Peyer's patch (tissue), 4 donors: Measurements from ENCODE around the gene TTC39C. TPM values are rescaled to one million over a fixed set of nuclear protein-coding genes. Genes with fewer than 3 reads are reported as not detected.

Source experiments
- DNase-seq, 3 donors: peaks; one replicate each; pipeline ENCODE4 v3.0.0-alpha.2; 2017 to 2019
- H3K27ac ChIP-seq, 4 donors: fragments of 200-600 bp; sonication (generic); one replicate each; pipeline ENCODE4 v1.5.1; 2016 to 2019
- H3K27me3 ChIP-seq, 2 donors: fragments of 200-600 bp; sonication (generic); one replicate each; pipeline ENCODE4 v1.5.1; 2019
- H3K36me3 ChIP-seq, 3 donors: fragments of 200-600 bp; sonication (generic); one replicate each; pipeline ENCODE4 v1.5.1; 2016 to 2019
- H3K4me1 ChIP-seq, 4 donors: fragments of 200-600 bp; sonication (generic); one replicate each; pipeline ENCODE4 v1.5.1; 2016 to 2019
- H3K4me3 ChIP-seq, 4 donors: fragments of 200-600 bp; sonication (generic); 1 replicate in 3 of 4; 2 replicates in 1 of 4; pipeline ENCODE4 v1.5.1; 2016 to 2019; ENCODE audit warnings: mild to moderate bottlenecking in 1 of 4
- H3K9me3 ChIP-seq, 4 donors: fragments of 200-600 bp; sonication (generic); one replicate each; pipeline ENCODE4 v1.5.1; 2016 to 2019; ENCODE audit warnings: mild to moderate bottlenecking in 1 of 4
- CTCF ChIP-seq, 6 experiments: fragments of 450-650 bp in 4 of 6; fragments of 200-600 bp in 2 of 6; sonication (generic) in 1 of 6; IDR thresholded peaks; one replicate each; pipeline ENCODE4 v1.5.1; 2017 to 2019; ENCODE audit warnings: antibody characterized with exemption in 6 of 6, mild to moderate bottlenecking in 3 of 6, moderate library complexity in 1 of 6
- POLR2A ChIP-seq, 2 donors: fragments of 450-650 bp; IDR thresholded peaks; one replicate each; pipeline ENCODE4 v1.5.1; 2017; ENCODE audit warnings: antibody characterized with exemption in 2 of 2, mild to moderate bottlenecking in 2 of 2, moderate library complexity in 2 of 2
- total RNA-seq, 4 donors: library from RNA; depleted of rRNA; stranded (reverse); fragments of >200 nt; gene quantifications; one replicate each; pipeline ENCODE4 v1.1.0, GENCODE V29; 2016

The TTC39C gene
- total RNA-seq, 4 donors from 2014 or later = 11.0 to 32.2 (median 14.2) TPM

- Histone ChIP-seq H3K36me3 (no peaks in the 10 kb centered on the region), H3K9me3 (peaks cover 0 to 5% (median 0%) of the 10 kb centered on the region in 4 donors), H3K4me3 (no peak overlapping the region), H3K27ac (no peak overlapping the region), H3K27me3 (no peaks in the 10 kb centered on the region), H3K4me1 (no peaks in the 10 kb centered on the region)
- no peak for DNase-seq
- no peak for TF ChIP-seq CTCF (IDR thresholded peaks at IDR 0.05)
- TF ChIP-seq POLR2A (IDR thresholded peaks at IDR 0.05) = no peak
These were observed 81.4 kb downstream of the TTC39C start for GRCh38 chr18:24095976-24096375.

- no peak for DNase-seq
- Histone ChIP-seq H3K36me3 (no peaks in the 10 kb centered on the region), H3K4me1 (no peaks in the 10 kb centered on the region), H3K9me3 (peaks cover 0 to 3% (median 0%) of the 10 kb centered on the region in 4 donors), H3K4me3 (no peak overlapping the region), H3K27me3 (no peaks in the 10 kb centered on the region), H3K27ac (no peak overlapping the region)
- TF ChIP-seq CTCF (IDR thresholded peaks at IDR 0.05) = no peak
These were observed 88.9 kb downstream of the TTC39C start for GRCh38 chr18:24103320-24104021.

- Histone ChIP-seq H3K27me3 (no peaks in the 10 kb centered on the region), H3K27ac (no peak overlapping the region), H3K4me1 (no peaks in the 10 kb centered on the region), H3K36me3 (no peaks in the 10 kb centered on the region), H3K4me3 (no peak overlapping the region), H3K9me3 (peaks cover 0 to 4% (median 0%) of the 10 kb centered on the region in 4 donors)
- no peak for DNase-seq
- TF ChIP-seq POLR2A (IDR thresholded peaks at IDR 0.05) (no peak), CTCF (IDR thresholded peaks at IDR 0.05) (no peak)
These were observed 89.9 kb downstream of the TTC39C start for GRCh38 chr18:24104486-24104885.

GRCh38 chr18:24108641-24109040, 94.1 kb downstream of the TTC39C start:
- peaks cover 0 to 4% (median 0%) of the 10 kb centered on the region in 4 donors for H3K9me3 ChIP-seq
- DNase-seq = no peak
- no peaks in the 10 kb centered on the region for H3K36me3 ChIP-seq
- H3K27me3 ChIP-seq = no peaks in the 10 kb centered on the region
- no peak for TF ChIP-seq CTCF (IDR thresholded peaks at IDR 0.05)
- no peak for TF ChIP-seq POLR2A (IDR thresholded peaks at IDR 0.05)
- no peaks in the 10 kb centered on the region for H3K4me1 ChIP-seq
- H3K27ac ChIP-seq = no peak overlapping the region
- no peak overlapping the region for H3K4me3 ChIP-seq

DNA sequence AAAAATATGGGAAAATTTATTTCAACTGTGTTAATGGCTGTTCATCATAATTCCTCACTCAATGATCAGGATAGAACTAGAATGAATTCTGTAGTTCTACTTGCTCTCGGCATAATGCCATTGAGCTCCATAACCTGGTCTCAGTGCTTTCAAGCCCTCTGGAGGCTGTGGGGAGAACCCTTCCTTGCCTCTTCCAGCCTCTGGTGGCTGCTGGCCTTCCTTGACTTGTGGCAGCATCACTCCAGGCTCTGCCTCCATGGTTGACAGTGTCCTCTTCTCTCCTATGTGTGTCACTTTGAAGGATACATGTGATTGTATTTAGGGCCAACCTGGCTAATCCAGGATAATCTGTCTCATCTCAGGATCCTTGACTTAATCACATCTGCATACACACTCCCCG, 97.4 kb downstream of the TTC39C start:
- Histone ChIP-seq H3K36me3 (peaks cover 0 to 4% (median 0%) of the 10 kb centered on the region in 3 donors), H3K27ac (no peak overlapping the region), H3K27me3 (no peaks in the 10 kb centered on the region), H3K4me1 (no peaks in the 10 kb centered on the region), H3K4me3 (no peak overlapping the region), H3K9me3 (peaks cover 0 to 4% (median 0%) of the 10 kb centered on the region in 4 donors)
- no peak for DNase-seq
- TF ChIP-seq POLR2A (IDR thresholded peaks at IDR 0.05) = no peak

DNA sequence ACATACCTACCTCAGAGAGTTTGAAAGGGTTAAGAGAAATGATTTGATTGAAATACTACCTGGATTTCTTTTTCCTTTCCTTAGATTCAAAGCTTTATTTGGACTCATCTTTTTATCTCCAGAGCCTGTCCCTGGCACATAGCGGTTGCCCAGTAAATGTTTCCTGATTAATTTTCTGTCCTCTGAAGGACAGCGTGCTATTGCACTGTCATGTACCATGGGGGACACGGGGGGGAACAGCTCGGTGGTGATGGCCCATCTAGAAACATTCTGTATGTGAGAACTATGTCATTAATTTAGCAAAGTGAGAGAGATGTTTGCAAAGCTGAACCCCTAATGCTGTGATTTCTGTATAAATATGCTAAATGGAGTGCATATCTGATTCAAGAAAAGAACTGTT, 97.9 kb downstream of the TTC39C start:
- H3K27ac ChIP-seq = no peak overlapping the region
- H3K36me3 ChIP-seq = peaks cover 0 to 4% (median 0%) of the 10 kb centered on the region in 3 donors
- H3K4me3 ChIP-seq = no peak overlapping the region
- peaks cover 0 to 4% (median 0%) of the 10 kb centered on the region in 4 donors for H3K9me3 ChIP-seq
- no peaks in the 10 kb centered on the region for H3K4me1 ChIP-seq
- DNase-seq = no peak
- TF ChIP-seq CTCF (IDR thresholded peaks at IDR 0.05) = no peak
- no peak for TF ChIP-seq POLR2A (IDR thresholded peaks at IDR 0.05)
- no peaks in the 10 kb centered on the region for H3K27me3 ChIP-seq
